ENCODE data around the gene LCN15.
"Not testable (repeated sequence)": the region's sequence is repeated elsewhere in the genome, so short reads cannot be mapped to it uniquely, and the experiment has no call there.

The LCN15 gene

GRCh38 chr9:136764301-136764891 lies at the start of gene LCN15:
Gene LCN15, minus strand, starts transcription at chr9:136764518. Its CDS starts 30 bp downstream, at chr9:136764488.
- DNase-seq: no peak

- DNase-seq: no peak
Observed at GRCh38 chr9:136808806-136809158, 44.5 kb upstream of the LCN15 start.

GRCh38 chr9:136808075-136808805 lies 43.9 kb upstream of the LCN15 start:
- DNase-seq: peak; percentile 81

- peak; percentile 92 for DNase-seq
Observed at GRCh38 chr9:136807281-136808074, 43.2 kb upstream of the LCN15 start, which contains the start of gene RABL6. Gene RABL6, plus strand, starts transcription at chr9:136807948. Its CDS starts 249 bp downstream, at chr9:136808197.

GRCh38 chr9:136806631-136807201 lies 42.4 kb upstream of the LCN15 start:
- DNase-seq: no peak

- DNase-seq: no peak
Observed at GRCh38 chr9:136806067-136806466, 41.7 kb upstream of the LCN15 start.

GRCh38 chr9:136805207-136805740 lies 41.0 kb upstream of the LCN15 start:
- no peak for DNase-seq

- no peak for DNase-seq
Observed at GRCh38 chr9:136804509-136805206, 40.3 kb upstream of the LCN15 start.

GRCh38 chr9:136803551-136804508 lies 39.5 kb upstream of the LCN15 start:
- no peak for DNase-seq

- DNase-seq: not testable (repeated sequence)
Observed at GRCh38 chr9:136803009-136803550, 38.8 kb upstream of the LCN15 start.

GRCh38 chr9:136802321-136802720 lies 38.0 kb upstream of the LCN15 start:
- DNase-seq: no peak

GRCh38 chr9:136799854-136800657 lies 35.7 kb upstream of the LCN15 start:
- DNase-seq: peak; percentile 95

- DNase-seq: no peak
Observed at GRCh38 chr9:136799079-136799853, 34.9 kb upstream of the LCN15 start.

- DNase-seq: no peak
Observed at GRCh38 chr9:136798708-136799078, 34.4 kb upstream of the LCN15 start.

GRCh38 chr9:136796775-136797347 lies 32.5 kb upstream of the LCN15 start:
- DNase-seq: not testable (repeated sequence)

GRCh38 chr9:136796238-136796774 lies 32.0 kb upstream of the LCN15 start, which contains the start of gene CCDC183:
Gene CCDC183, plus strand, starts transcription at chr9:136796338. Its CDS starts 60 bp downstream, at chr9:136796398.
- no peak for DNase-seq

- DNase-seq: no peak
Observed at GRCh38 chr9:136795000-136795348, 30.7 kb upstream of the LCN15 start.

GRCh38 chr9:136794281-136794999 lies 30.1 kb upstream of the LCN15 start:
- DNase-seq: no peak
